GM12892 (cell line): Measurements from ENCODE around the gene HNRNPF.
"Not testable (repeated sequence)": the region's sequence is repeated elsewhere in the genome, so short reads cannot be mapped to it uniquely, and the experiment has no call there.

Experiments
- DNase-seq: peaks from one replicate; pipeline ENCODE4 v3.0.0; 2011; ENCODE audit not compliant: insufficient read length
- FAIRE-seq: peaks from 2 replicates; lab custom pipeline; 2011; peaks lifted over from hg19 to GRCh38; lab: Jason Lieb, UNC
- POLR2A ChIP-seq: IDR thresholded peaks from 2 replicates; pipeline ENCODE4 v1.6.1; 2011; ENCODE audit warnings: low read depth, low read length, control low read depth
- POLR2AphosphoS5 ChIP-seq: IDR thresholded peaks from 2 replicates; pipeline ENCODE4 v1.6.1; 2011; ENCODE audit warnings: low read depth, low read length, control low read depth
- TAF1 ChIP-seq: IDR thresholded peaks from 2 replicates; pipeline ENCODE4 v1.6.1; 2011; ENCODE audit warnings: low read depth, mild to moderate bottlenecking, control low read depth, low read length, borderline replicate concordance

Gene HNRNPF

GRCh38 chr10:43347997-43348396 is 61.0 kb downstream of the HNRNPF start:
- DNase-seq (no peak), FAIRE-seq (no peak)
- no peak for TF ChIP-seq POLR2AphosphoS5
- no peak for TF ChIP-seq POLR2A
- no peak for TF ChIP-seq TAF1

- TF ChIP-seq TAF1 = no peak
- TF ChIP-seq POLR2AphosphoS5 = no peak
- TF ChIP-seq POLR2A = no peak
- FAIRE-seq = no peak
- DNase-seq = no peak
These were observed 64.9 kb downstream of the HNRNPF start for GRCh38 chr10:43344051-43344450.

- TF ChIP-seq POLR2AphosphoS5 (no peak), POLR2A (no peak), TAF1 (no peak)
- DNase-seq = no peak
- no peak for FAIRE-seq
These were observed 65.9 kb downstream of the HNRNPF start for GRCh38 chr10:43343126-43343525.

- TF ChIP-seq POLR2AphosphoS5 = no peak
- DNase-seq (no peak), FAIRE-seq (no peak)
These were observed 66.5 kb downstream of the HNRNPF start for GRCh38 chr10:43342279-43343125.

- no peak for DNase-seq
- no peak for FAIRE-seq
- no peak for TF ChIP-seq POLR2A
- no peak for TF ChIP-seq TAF1
- TF ChIP-seq POLR2AphosphoS5 = no peak
These were observed 67.5 kb downstream of the HNRNPF start for GRCh38 chr10:43341450-43341849.

- FAIRE-seq (no peak), DNase-seq (no peak)
- TF ChIP-seq POLR2AphosphoS5 (no peak), POLR2A (no peak), TAF1 (no peak)
These were observed 68.4 kb downstream of the HNRNPF start for GRCh38 chr10:43340619-43341018.

GRCh38 chr10:43340101-43340500 is 68.9 kb downstream of the HNRNPF start:
- TF ChIP-seq POLR2A (no peak), POLR2AphosphoS5 (no peak), TAF1 (no peak)
- no peak for FAIRE-seq
- DNase-seq = no peak

- DNase-seq (no peak), FAIRE-seq (no peak)
- TF ChIP-seq TAF1 = no peak
- no peak for TF ChIP-seq POLR2A
- TF ChIP-seq POLR2AphosphoS5 = no peak
These were observed 69.8 kb downstream of the HNRNPF start for GRCh38 chr10:43339136-43339535.

GRCh38 chr10:43338117-43338516 is 70.9 kb downstream of the HNRNPF start:
- TF ChIP-seq TAF1 (no peak), POLR2A (no peak), POLR2AphosphoS5 (no peak)
- no peak for DNase-seq
- no peak for FAIRE-seq

- FAIRE-seq, DNase-seq: not testable (repeated sequence)
These were observed 71.5 kb downstream of the HNRNPF start for GRCh38 chr10:43337536-43337935.

GRCh38 chr10:43336641-43337318 is 72.2 kb downstream of the HNRNPF start:
- DNase-seq (no peak), FAIRE-seq (no peak)
- no peak for TF ChIP-seq TAF1
- TF ChIP-seq POLR2AphosphoS5 = no peak
- TF ChIP-seq POLR2A = no peak

- FAIRE-seq (no peak), DNase-seq (no peak)
- no peak for TF ChIP-seq POLR2AphosphoS5
- no peak for TF ChIP-seq POLR2A
- no peak for TF ChIP-seq TAF1
These were observed 72.9 kb downstream of the HNRNPF start for GRCh38 chr10:43336061-43336460.
